SH-SY5Y (cell line): Measurements from ENCODE around the gene VPS33B.

Experiments
- GATA2 ChIP-seq: IDR thresholded peaks from 2 replicates; pipeline ENCODE4 v1.6.1; 2011; ENCODE audit warnings: mild to moderate bottlenecking, low read depth, low read length
- GATA3 ChIP-seq: IDR thresholded peaks from 2 replicates; pipeline ENCODE4 v1.6.1; 2011; ENCODE audit warnings: low read depth, mild to moderate bottlenecking, low read length, moderate library complexity

DNA sequence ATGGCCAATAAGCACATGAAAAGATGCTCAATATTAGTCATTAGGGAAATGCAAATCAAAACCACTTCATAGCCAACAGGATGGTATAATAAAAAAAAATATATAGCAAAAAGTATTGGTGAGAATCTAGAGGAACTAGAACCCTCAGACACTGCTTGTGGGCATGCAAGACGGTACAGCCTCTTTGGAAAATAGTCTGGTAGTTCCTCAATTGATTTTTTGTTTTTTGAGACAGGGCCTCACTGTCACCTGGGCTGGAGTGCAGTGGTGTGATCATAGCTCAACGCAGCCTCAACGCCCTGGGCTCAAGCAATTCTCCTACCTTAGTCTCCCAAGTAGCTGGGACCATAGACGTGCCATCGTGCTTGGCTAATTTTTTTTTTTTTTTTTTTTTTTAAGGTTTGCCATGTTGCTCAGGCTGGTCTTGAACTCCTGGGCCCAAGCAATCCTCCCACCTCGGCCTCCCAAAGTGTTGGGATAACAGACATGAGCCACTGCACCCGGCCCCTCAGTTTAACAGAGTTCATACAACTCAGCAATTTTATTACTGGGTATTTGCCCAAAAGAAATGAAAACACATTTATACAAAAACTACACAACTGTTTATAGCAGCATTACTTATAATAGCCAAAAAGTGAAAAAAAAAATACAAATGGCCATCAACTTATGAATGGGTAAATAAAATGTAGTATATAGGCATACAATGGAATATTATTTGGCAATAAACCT lies 33.2 kb downstream of the VPS33B start:
- TF ChIP-seq GATA3: no peak
- no peak for TF ChIP-seq GATA2
